Measurements from ENCODE around the gene HIP1.

DNA sequence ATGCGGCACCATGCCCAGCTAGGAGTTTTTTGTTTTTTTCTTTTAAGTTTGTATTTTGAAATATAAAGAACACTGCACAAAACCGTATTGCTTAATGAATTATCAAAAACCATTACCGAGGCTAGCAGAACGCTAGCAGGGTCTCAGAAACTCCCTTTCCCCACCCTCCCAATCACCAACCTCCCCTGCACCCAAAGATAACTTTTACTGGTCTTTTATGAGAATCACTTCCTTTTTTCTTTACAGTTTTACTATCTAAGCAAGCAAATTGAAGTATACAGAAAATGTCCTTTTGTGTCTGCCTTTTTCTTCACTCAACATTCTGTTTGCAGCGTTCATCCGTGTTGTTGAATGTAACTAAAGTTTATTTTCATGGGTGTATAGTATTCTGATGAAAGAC is 13.4 kb downstream of the HIP1 start:
- TF ChIP-seq, protein P1, sequence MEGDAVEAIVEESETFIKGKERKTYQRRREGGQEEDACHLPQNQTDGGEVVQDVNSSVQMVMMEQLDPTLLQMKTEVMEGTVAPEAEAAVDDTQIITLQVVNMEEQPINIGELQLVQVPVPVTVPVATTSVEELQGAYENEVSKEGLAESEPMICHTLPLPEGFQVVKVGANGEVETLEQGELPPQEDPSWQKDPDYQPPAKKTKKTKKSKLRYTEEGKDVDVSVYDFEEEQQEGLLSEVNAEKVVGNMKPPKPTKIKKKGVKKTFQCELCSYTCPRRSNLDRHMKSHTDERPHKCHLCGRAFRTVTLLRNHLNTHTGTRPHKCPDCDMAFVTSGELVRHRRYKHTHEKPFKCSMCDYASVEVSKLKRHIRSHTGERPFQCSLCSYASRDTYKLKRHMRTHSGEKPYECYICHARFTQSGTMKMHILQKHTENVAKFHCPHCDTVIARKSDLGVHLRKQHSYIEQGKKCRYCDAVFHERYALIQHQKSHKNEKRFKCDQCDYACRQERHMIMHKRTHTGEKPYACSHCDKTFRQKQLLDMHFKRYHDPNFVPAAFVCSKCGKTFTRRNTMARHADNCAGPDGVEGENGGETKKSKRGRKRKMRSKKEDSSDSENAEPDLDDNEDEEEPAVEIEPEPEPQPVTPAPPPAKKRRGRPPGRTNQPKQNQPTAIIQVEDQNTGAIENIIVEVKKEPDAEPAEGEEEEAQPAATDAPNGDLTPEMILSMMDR (IDR thresholded peaks at IDR 0.05), result no peak
- no peak for TF ChIP-seq POLR2A (IDR thresholded peaks at IDR 0.05)

Data from Peyer's patch (tissue), 4 donors.